ENCODE results near the gene CLDN7.

DNA sequence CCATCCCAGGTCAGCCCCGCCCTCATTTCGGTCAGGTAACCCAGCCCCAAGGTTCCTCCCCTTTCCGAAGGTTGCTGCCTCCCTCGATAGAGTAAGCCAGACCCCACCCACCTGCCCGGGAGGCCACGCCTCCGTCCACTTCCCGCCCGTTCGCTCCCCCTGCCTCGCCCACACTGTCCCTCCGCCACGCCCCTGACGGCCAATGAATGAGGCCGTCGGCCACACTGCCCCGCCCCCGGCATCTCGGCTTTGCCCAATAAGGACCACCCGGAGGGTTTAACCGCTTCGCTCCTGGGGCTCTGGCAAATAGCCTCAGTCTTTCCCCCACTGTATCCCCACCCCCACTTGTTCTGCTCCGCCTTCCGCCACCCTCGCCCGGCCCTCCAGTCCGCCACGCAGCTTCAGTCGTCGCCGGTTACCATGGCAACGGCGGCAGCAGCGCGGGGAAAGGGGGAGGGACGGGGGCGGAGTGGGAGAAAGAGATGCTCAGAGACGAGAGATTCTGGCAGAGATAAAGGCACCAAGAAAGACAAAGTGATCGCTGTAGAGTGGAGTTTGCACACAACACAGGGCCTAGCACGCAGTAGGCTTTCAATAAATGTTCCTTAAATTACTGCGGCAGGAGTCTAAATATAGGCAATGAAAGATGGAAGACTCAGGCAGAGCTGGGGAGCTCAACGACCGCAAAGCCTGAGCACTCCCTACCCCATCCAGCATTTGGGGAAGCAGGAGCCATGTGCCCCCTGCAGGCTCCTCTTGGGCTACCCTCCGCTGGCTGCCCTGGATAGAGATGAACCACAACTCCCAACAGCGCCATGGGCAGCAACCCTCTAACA lies 47.8 kb downstream of the CLDN7 start:
- TF ChIP-seq, protein P1, sequence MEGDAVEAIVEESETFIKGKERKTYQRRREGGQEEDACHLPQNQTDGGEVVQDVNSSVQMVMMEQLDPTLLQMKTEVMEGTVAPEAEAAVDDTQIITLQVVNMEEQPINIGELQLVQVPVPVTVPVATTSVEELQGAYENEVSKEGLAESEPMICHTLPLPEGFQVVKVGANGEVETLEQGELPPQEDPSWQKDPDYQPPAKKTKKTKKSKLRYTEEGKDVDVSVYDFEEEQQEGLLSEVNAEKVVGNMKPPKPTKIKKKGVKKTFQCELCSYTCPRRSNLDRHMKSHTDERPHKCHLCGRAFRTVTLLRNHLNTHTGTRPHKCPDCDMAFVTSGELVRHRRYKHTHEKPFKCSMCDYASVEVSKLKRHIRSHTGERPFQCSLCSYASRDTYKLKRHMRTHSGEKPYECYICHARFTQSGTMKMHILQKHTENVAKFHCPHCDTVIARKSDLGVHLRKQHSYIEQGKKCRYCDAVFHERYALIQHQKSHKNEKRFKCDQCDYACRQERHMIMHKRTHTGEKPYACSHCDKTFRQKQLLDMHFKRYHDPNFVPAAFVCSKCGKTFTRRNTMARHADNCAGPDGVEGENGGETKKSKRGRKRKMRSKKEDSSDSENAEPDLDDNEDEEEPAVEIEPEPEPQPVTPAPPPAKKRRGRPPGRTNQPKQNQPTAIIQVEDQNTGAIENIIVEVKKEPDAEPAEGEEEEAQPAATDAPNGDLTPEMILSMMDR (IDR thresholded peaks at IDR 0.05) = peak in 4 of 5 experiments; percentile 55 to 63 (median 61)
- TF ChIP-seq POLR2A (IDR thresholded peaks at IDR 0.05) = no peak

All from tibial nerve (tissue), 3 donors.